HL-60 (cell line): ENCODE results near the gene OR10C1.

Experiments
- CTCF ChIP-seq: IDR thresholded peaks from one replicate; pipeline ENCODE4 v1.5.1; 2011; ENCODE audit warnings: low read length, control low read depth, inconsistent platforms; ENCODE audit not compliant: insufficient read depth
- GABPA ChIP-seq: IDR thresholded peaks from 2 replicates; pipeline ENCODE4 v1.6.1; 2012; ENCODE audit warnings: low read depth
- POLR2AphosphoS5 ChIP-seq: IDR thresholded peaks from 2 replicates; pipeline ENCODE4 v1.6.1; 2012; ENCODE audit warnings: low read depth

- TF ChIP-seq CTCF, result no peak
- no peak for TF ChIP-seq GABPA
- TF ChIP-seq POLR2AphosphoS5, result peak; percentile 52; the same call in 1 of the 2 replicates
Observed at GRCh38 chr6:29490552-29490951, 51.4 kb downstream of the OR10C1 start.
